ENCODE measurements around the gene RPRD2. TPM values are rescaled to one million over a fixed set of nuclear protein-coding genes. Genes with fewer than 3 reads are reported as not detected.
"Not testable (repeated sequence)": the region's sequence is repeated elsewhere in the genome, so short reads cannot be mapped to it uniquely, and the experiment has no call there.

Gene RPRD2
- total RNA-seq, 4 donors from 2014 or later: 14.5 to 19.9 (median 16.3) TPM

- ATAC-seq (ENCODE audit: low FRiP score): no peak
- TF ChIP-seq CTCF (IDR thresholded peaks at IDR 0.05): no peak
- DNase-seq (ENCODE audit: low spot score): no peak
Measured at GRCh38 chr1:150388241-150388640, 24.3 kb downstream of the RPRD2 start.

- no peak for ATAC-seq (ENCODE audit: low FRiP score)
Measured at GRCh38 chr1:150389650-150390049, 25.7 kb downstream of the RPRD2 start.

GRCh38 chr1:150392627-150393026, 28.7 kb downstream of the RPRD2 start:
- TF ChIP-seq CTCF (IDR thresholded peaks at IDR 0.05): no peak
- no peak for DNase-seq (ENCODE audit: low spot score)
- ATAC-seq (ENCODE audit: low FRiP score): no peak

More at GRCh38 chr1:150389650-150390049, 25.7 kb downstream of the RPRD2 start:
- no peak for TF ChIP-seq CTCF (IDR thresholded peaks at IDR 0.05)
- no peak for DNase-seq (ENCODE audit: low spot score)

- ATAC-seq (ENCODE audit: low FRiP score); DNase-seq (ENCODE audit: low spot score): not testable (repeated sequence)
Measured at GRCh38 chr1:150395115-150395514, 31.2 kb downstream of the RPRD2 start.

DNA sequence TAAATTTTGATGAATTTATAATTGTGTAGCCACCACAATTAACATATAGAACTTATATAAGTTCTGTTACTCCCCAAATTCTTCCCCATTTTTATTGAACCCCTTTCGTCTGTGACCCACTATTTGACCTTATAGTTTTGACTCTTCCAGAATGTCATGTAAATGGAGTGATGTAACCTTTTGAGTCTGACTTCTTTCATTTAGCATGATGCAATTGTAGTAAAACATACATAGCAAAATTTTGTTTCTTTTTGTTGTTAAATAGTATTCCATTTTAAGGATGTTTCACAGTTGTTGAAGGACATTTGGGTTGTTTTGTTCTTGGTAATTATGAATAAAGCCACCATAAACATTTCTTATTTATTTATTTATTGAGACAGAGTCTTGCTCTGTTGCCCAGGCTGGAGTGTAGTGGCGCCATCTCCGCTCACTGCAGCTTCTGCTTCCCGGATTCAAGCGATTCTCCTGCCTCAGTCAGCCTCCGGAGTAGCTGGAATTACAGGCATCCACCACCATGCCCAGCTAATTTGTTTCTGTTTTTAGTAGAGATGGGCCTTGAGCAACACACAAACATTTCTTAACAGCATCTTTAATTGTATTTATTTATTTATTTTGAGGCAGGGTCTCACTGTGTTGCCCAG, 33.6 kb downstream of the RPRD2 start:
- ATAC-seq (ENCODE audit: low FRiP score): no peak
- TF ChIP-seq CTCF (IDR thresholded peaks at IDR 0.05): no peak

DNA sequence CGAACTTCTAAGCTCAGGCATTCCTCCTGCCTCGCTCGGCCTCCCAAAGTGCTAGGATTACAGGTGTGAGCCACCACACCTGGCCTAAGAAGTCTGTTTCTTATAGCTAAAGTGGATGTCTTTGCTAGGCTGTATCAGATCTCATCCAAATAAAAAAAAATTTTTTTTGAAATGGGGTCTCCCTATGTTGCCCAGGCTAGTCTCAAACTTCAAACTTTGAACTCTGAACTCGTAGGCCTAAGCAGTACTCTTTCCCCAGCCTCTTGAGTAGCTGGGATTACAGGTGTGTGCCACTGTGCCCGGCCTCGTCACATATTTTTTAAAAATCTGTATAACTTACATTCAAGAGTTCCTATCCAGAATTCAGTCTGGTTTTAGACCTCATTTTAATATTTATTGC, 40.5 kb downstream of the RPRD2 start:
- TF ChIP-seq CTCF (IDR thresholded peaks at IDR 0.05): no peak
- DNase-seq (ENCODE audit: low spot score): no peak
- ATAC-seq (ENCODE audit: low FRiP score): no peak

More for the DNA sequence above, 33.6 kb downstream of the RPRD2 start:
- no peak for DNase-seq (ENCODE audit: low spot score)

- DNase-seq (ENCODE audit: low spot score) (no peak), ATAC-seq (ENCODE audit: low FRiP score) (no peak)
- TF ChIP-seq CTCF (IDR thresholded peaks at IDR 0.05): no peak
Measured at GRCh38 chr1:150405660-150406059, 41.7 kb downstream of the RPRD2 start.
